ENCODE measurements around the gene DDX41. TPM values are rescaled to one million over a fixed set of nuclear protein-coding genes. Genes with fewer than 3 reads are reported as not detected.

DDX41 gene
- total and polyA plus RNA-seq, 2 of the 13 experiments (the other 11 are each of a cell fraction or from before 2014, with no cell fraction given): 62.8 to 105 TPM

DNA sequence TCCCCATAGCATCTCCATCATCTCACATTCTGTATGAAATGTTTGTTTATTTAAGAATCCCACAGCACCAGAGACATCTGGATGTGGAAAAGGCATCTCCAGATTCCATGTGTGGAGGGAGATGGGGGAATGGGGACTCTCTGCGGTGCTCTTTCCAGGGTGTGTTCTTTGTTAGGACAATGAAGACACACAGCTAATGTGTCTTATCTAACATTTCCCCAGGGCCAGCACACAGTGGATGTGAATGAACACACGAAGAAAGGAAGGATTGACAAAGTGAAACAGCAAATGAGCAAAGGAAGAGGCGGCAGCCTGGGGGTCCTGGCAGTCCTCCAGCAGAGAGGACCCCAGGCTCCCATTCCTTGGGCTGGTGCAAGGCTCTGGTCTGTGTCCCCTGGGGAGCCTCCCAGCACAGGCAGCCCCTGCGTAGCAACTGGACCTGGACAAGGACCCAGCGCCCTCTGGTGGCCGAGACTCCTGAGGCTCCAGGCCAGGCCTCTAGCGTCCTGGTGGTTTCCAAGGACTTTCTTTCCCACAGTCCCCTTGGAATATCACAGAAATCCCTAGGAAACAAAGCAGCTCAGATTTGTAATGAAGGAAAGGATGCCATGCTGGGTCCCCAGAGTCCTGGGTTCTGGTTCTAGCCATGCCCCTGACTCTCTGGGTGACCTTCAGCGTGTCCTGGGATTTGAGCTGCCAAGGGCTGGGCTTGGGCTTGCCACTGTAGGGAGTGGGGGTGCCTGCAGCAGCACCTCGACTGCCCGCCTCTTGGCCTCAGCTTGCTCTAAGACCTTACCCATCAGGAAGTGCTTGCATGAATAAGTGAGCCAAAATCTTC lies 15.9 kb downstream of the DDX41 start (continued):
- TF ChIP-seq ZBTB26 (CRISPR knock-in tag; IDR thresholded peaks at IDR 0.05; ENCODE audit: borderline replicate concordance): no peak
- TF ChIP-seq ZBTB43 (CRISPR knock-in tag; conservative IDR thresholded peaks at IDR 0.05): no peak
- 0 out of 2 replicates have a peak, but pooled peaks have one; percentile 16 for TF ChIP-seq ZNF335 (CRISPR knock-in tag; IDR thresholded peaks at IDR 0.05)
- TF ChIP-seq HOXA5 (CRISPR knock-in tag; IDR thresholded peaks at IDR 0.05): peak; percentile 54; the same call in 1 of the 2 replicates
- TF ChIP-seq, protein P1, sequence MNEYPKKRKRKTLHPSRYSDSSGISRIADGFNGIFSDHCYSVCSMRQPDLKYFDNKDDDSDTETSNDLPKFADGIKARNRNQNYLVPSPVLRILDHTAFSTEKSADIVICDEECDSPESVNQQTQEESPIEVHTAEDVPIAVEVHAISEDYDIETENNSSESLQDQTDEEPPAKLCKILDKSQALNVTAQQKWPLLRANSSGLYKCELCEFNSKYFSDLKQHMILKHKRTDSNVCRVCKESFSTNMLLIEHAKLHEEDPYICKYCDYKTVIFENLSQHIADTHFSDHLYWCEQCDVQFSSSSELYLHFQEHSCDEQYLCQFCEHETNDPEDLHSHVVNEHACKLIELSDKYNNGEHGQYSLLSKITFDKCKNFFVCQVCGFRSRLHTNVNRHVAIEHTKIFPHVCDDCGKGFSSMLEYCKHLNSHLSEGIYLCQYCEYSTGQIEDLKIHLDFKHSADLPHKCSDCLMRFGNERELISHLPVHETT (CRISPR knock-in tag; conservative IDR thresholded peaks at IDR 0.05): no peak
- TF ChIP-seq ZNF576 (CRISPR knock-in tag; IDR thresholded peaks at IDR 0.05): no peak
- no peak for TF ChIP-seq ZNF468 (CRISPR knock-in tag; IDR thresholded peaks at IDR 0.05)
- no peak for TF ChIP-seq SP2 (CRISPR knock-in tag; IDR thresholded peaks at IDR 0.05)
- TF ChIP-seq, protein P2, sequence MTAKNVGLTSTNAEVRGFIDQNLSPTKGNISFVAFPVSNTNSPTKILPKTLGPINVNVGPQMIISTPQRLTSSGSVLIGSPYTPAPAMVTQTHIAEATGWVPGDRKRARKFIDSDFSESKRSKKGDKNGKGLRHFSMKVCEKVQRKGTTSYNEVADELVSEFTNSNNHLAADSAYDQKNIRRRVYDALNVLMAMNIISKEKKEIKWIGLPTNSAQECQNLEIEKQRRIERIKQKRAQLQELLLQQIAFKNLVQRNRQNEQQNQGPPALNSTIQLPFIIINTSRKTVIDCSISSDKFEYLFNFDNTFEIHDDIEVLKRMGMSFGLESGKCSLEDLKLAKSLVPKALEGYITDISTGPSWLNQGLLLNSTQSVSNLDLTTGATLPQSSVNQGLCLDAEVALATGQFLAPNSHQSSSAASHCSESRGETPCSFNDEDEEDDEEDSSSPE (CRISPR knock-in tag; IDR thresholded peaks at IDR 0.05): no peak
- no peak for TF ChIP-seq ZBTB10 (CRISPR knock-in tag; IDR thresholded peaks at IDR 0.05; ENCODE audit: borderline replicate concordance)
- TF ChIP-seq, protein P3, sequence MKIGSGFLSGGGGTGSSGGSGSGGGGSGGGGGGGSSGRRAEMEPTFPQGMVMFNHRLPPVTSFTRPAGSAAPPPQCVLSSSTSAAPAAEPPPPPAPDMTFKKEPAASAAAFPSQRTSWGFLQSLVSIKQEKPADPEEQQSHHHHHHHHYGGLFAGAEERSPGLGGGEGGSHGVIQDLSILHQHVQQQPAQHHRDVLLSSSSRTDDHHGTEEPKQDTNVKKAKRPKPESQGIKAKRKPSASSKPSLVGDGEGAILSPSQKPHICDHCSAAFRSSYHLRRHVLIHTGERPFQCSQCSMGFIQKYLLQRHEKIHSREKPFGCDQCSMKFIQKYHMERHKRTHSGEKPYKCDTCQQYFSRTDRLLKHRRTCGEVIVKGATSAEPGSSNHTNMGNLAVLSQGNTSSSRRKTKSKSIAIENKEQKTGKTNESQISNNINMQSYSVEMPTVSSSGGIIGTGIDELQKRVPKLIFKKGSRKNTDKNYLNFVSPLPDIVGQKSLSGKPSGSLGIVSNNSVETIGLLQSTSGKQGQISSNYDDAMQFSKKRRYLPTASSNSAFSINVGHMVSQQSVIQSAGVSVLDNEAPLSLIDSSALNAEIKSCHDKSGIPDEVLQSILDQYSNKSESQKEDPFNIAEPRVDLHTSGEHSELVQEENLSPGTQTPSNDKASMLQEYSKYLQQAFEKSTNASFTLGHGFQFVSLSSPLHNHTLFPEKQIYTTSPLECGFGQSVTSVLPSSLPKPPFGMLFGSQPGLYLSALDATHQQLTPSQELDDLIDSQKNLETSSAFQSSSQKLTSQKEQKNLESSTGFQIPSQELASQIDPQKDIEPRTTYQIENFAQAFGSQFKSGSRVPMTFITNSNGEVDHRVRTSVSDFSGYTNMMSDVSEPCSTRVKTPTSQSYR (CRISPR knock-in tag; IDR thresholded peaks at IDR 0.05; ENCODE audit: borderline replicate concordance): no peak
- no peak for TF ChIP-seq ZNF607 (CRISPR knock-in tag; IDR thresholded peaks at IDR 0.05; ENCODE audit: borderline replicate concordance)
- TF ChIP-seq RFX5 (IDR thresholded peaks at IDR 0.05; ENCODE audit: low read depth, low read length): peak; percentile 34; the same call in 1 of the 2 replicates
- TF ChIP-seq IRF2 (CRISPR knock-in tag; IDR thresholded peaks at IDR 0.05): 0 out of 2 replicates have a peak, but pooled peaks have one; percentile 49
- no peak for TF ChIP-seq EHMT2 (IDR thresholded peaks at IDR 0.05; ENCODE audit: borderline replicate concordance, low read depth, low read length)
- no peak for TF ChIP-seq ZNF138 (CRISPR knock-in tag; IDR thresholded peaks at IDR 0.05; ENCODE audit: low read depth)
- TF ChIP-seq NFATC3 (CRISPR knock-in tag; IDR thresholded peaks at IDR 0.05): 0 out of 2 replicates have a peak, but pooled peaks have one; percentile 54

Measured in HepG2 (cell line).